Colonic mucosa (tissue), 4 donors: ENCODE results near the gene MAJIN. TPM values are rescaled to one million over a fixed set of nuclear protein-coding genes. Genes with fewer than 3 reads are reported as not detected.

ENCODE experiments used
- DNase-seq: peaks from one replicate; pipeline ENCODE4 v3.0.0-alpha.2; 2020
- H3K27ac ChIP-seq: fragments of 200-600 bp; one replicate; pipeline ENCODE4 v1.8.0; 2021
- H3K27me3 ChIP-seq: fragments of 200-600 bp; one replicate; pipeline ENCODE4 v1.8.0; 2021
- H3K36me3 ChIP-seq: fragments of 200-600 bp; one replicate; pipeline ENCODE4 v1.8.0; 2021
- H3K4me1 ChIP-seq: fragments of 200-600 bp; one replicate; pipeline ENCODE4 v1.8.0; 2021; ENCODE audit warnings: mild to moderate bottlenecking
- H3K4me3 ChIP-seq: fragments of 200-600 bp; one replicate; pipeline ENCODE4 v1.8.0; 2021
- H3K9ac ChIP-seq, 2 donors: one replicate each; pipeline ENCODE4 v1.7.0; 2013; ENCODE audit warnings: control low read depth in 2 of 2, low read depth in 2 of 2, low read length in 2 of 2
- H3K9me3 ChIP-seq: fragments of 200-600 bp; one replicate; pipeline ENCODE4 v1.8.0; 2021
- intact Hi-C: fragments of 100-400 bp; cut with DNase I; formaldehyde crosslinking; loops from one replicate; pipeline ENCODE4 v1.14.1; 2022
- microRNA-seq: library from miRNA; unstranded; fragments of <30 nt; microRNA quantifications from one replicate; pipeline ENCODE4, GENCODE V29; 2019
- total RNA-seq, 2 donors: library from RNA; stranded (reverse); fragmentation: NEBNext Ultra II Directional in 1 of 2; extraction: Animal tissue kit (Norgen Biotek cat#: 25700) in 1 of 2; gene quantifications; one replicate each; pipeline ENCODE4 v1.2.1, GENCODE V29; 2021
- TF ChIP-seq, protein P1 (sequence below): fragments of 200-600 bp; IDR thresholded peaks from one replicate; pipeline ENCODE4 v1.8.0; 2022; ENCODE audit warnings: antibody characterized with exemption, mild to moderate bottlenecking
- donor health status: healthy.
- donor health status: DM: no; HTN: no; CAD: no.
- donor health status: DM: no; HTN: no; CAD: no.

MAJIN gene
- total RNA-seq, 2 donors from 2014 or later = not detected

DNA sequence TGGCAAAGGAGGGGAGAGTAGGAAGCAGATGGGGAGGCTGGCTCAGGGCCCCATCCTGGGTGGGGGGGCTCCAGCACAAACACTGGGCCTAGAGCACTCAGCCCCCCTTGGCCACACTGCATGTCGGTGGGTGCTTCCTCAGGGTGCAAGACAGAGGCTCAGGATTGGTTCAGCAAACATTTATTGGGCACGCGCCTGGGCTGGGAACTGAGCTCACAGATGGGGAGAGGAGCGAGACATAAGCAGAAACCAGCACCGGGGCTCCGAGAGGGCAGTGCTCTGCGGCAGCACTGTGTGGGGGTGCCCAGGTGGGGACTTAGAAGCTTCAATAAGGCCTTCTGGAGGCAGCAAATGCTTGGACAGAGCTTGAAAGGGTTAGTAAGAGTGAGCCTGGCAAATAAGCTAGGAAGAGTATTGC is 81.4 kb downstream of the MAJIN start:
- peak overlapping the region; percentile 68 for H3K4me3 ChIP-seq
- no peaks in the 10 kb centered on the region for H3K27me3 ChIP-seq
- TF ChIP-seq, protein P1, sequence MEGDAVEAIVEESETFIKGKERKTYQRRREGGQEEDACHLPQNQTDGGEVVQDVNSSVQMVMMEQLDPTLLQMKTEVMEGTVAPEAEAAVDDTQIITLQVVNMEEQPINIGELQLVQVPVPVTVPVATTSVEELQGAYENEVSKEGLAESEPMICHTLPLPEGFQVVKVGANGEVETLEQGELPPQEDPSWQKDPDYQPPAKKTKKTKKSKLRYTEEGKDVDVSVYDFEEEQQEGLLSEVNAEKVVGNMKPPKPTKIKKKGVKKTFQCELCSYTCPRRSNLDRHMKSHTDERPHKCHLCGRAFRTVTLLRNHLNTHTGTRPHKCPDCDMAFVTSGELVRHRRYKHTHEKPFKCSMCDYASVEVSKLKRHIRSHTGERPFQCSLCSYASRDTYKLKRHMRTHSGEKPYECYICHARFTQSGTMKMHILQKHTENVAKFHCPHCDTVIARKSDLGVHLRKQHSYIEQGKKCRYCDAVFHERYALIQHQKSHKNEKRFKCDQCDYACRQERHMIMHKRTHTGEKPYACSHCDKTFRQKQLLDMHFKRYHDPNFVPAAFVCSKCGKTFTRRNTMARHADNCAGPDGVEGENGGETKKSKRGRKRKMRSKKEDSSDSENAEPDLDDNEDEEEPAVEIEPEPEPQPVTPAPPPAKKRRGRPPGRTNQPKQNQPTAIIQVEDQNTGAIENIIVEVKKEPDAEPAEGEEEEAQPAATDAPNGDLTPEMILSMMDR = no peak
- H3K36me3 ChIP-seq = no peaks in the 10 kb centered on the region
- intact Hi-C loops = loop anchor here (5.0 kb wide), 1 partner anchor 103 kb away; no protein-coding TSS in a partner anchor
- DNase-seq = peak; percentile 36
- H3K9ac ChIP-seq = peak overlapping the region; percentile 88 to 97
- H3K9me3 ChIP-seq = no peaks in the 10 kb centered on the region
- H3K4me1 ChIP-seq = no peaks in the 10 kb centered on the region
- H3K27ac ChIP-seq = peak overlapping the region; percentile 94

DNA sequence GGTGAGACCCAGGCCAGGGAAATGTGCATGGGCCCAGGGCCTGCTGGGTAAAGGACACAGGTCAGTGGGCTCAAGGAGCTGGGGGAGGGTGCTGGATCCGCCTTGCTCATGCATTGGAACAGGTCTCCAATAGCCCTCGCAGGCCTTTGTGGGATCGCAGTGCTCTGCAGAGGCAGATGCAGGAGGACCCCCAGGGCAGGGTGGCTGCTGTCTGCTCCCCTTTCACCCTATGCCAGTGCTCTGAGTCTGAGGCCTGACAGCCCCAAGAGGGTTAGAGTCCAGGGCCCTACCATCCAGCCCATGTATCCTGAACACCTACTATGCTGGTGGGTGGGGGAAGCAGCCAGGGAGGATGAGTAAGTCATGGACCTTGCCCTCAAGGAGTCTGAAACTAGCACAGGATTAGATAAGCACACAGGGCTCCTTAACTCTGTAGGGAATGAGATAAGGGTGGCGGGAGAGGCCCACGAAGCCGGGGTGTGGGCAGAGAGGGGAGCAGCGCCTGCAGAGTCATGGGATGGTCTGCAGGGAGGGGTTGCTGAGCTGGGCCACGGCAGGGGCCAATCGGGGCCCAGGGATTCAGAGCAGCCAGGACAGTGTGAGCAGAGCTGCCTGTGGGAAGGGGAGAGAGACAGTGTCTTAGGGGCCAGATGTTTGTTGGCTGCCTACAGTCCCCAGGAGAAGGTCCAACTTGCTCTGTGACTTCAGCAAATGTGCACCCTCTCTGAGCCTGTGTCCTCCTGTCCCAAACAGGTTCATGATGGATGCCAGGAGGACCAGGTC is 83.0 kb downstream of the MAJIN start:
- Histone ChIP-seq H3K9ac (peak overlapping the region in 1 of 2 donors; percentile 87), H3K4me1 (no peaks in the 10 kb centered on the region), H3K27me3 (no peaks in the 10 kb centered on the region), H3K36me3 (no peaks in the 10 kb centered on the region), H3K4me3 (no peak overlapping the region), H3K9me3 (no peaks in the 10 kb centered on the region), H3K27ac (peak overlapping the region; percentile 94)
- DNase-seq = peak; percentile 89
- TF ChIP-seq, protein P1 = no peak
- intact Hi-C loops = no loop called here

DNA sequence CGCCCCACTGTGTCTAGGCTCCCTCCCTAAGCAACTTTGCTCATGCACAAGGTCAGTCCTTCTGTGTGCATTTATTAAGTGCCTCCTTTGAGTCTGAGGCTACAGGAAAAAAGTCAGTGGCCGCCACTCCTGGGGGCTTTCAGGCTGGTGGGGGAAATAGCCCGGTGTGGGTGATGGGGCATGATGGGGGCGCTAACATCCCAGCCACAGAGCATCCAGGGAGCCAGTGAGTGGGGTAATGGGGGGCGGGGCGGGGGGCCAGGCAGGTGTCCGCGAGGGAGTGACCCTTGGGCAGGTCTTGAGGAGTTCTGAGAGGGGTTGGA is 83.5 kb downstream of the MAJIN start:
- peak overlapping the region; percentile 94 for H3K27ac ChIP-seq
- intact Hi-C loops = no loop called here
- H3K4me1 ChIP-seq = no peaks in the 10 kb centered on the region
- DNase-seq = no peak
- no peak overlapping the region for H3K4me3 ChIP-seq
- no peaks in the 10 kb centered on the region for H3K36me3 ChIP-seq
- H3K9ac ChIP-seq = peak overlapping the region in 1 of 2 donors; percentile 87
- TF ChIP-seq, protein P1 = no peak
- H3K27me3 ChIP-seq = no peaks in the 10 kb centered on the region
- no peaks in the 10 kb centered on the region for H3K9me3 ChIP-seq

Small RNAs within 50 kb of the gene (microRNA-seq; reads per million reads assigned to microRNA genes)
- gene MIR6749 (not detected), gene MIR6750 (not detected), gene MIR6879 (not detected)

Other genes with a start within 250 kb of the MAJIN start
- gene NRXN2, start 248.9 kb downstream of the MAJIN start, total RNA-seq = 1 to 10 TPM; 2.2 to 5.4 TPM
- 1 to 10 TPM; 2.8 to 3.5 TPM for gene RASGRP2, start 228.0 kb downstream of the MAJIN start, total RNA-seq
- 1 to 10 TPM; 1.6 to 2.7 TPM for gene PYGM, start 212.1 kb downstream of the MAJIN start, total RNA-seq
- gene SF1, start 193.6 kb downstream of the MAJIN start, total RNA-seq = 100 to 1,000 TPM; 164 to 220 TPM
- 10 to 100 TPM in 1 of 2 donors, 1 to 10 TPM in 1; 9.2 to 13.3 TPM for gene MAP4K2, start 168.9 kb downstream of the MAJIN start, total RNA-seq
- gene MEN1, start 161.6 kb downstream of the MAJIN start, total RNA-seq = 10 to 100 TPM; 21.1 to 45.5 TPM
- gene CDC42BPG, start 127.5 kb downstream of the MAJIN start, total RNA-seq = 10 to 100 TPM; 29.3 to 41.6 TPM
- 10 to 100 TPM; 66.5 to 72.3 TPM for gene EHD1, start 93.5 kb downstream of the MAJIN start, total RNA-seq
- gene ATG2A, start 54.9 kb downstream of the MAJIN start, total RNA-seq = 10 to 100 TPM; 30.6 to 32.8 TPM
- gene PPP2R5B, start 47.4 kb downstream of the MAJIN start, total RNA-seq = 10 to 100 TPM; 18.6 to 36.1 TPM
- not detected for gene GPHA2, start 36.2 kb downstream of the MAJIN start, total RNA-seq
- gene BATF2, start 24.9 kb upstream of the MAJIN start, total RNA-seq = 10 to 100 TPM; 14.1 to 20.7 TPM
- gene ARL2, start 42.1 kb upstream of the MAJIN start, total RNA-seq = 100 to 1,000 TPM in 1 of 2 donors, 10 to 100 TPM in 1; 81.9 to 102 TPM
- gene SNX15, start 55.3 kb upstream of the MAJIN start, total RNA-seq = 10 to 100 TPM; 37.7 to 53.8 TPM
- gene SAC3D1, start 69.1 kb upstream of the MAJIN start, total RNA-seq = 10 to 100 TPM; 12.9 to 26.7 TPM
- 10 to 100 TPM; 10.5 to 30.8 TPM for gene NAALADL1, start 86.4 kb upstream of the MAJIN start, total RNA-seq
- 10 to 100 TPM in 1 of 2 donors, 1 to 10 TPM in 1; 9.7 to 51.7 TPM for gene CDCA5, start 111.9 kb upstream of the MAJIN start, total RNA-seq
- 10 to 100 TPM; 43.2 to 54.3 TPM for gene ZFPL1, start 112.1 kb upstream of the MAJIN start, total RNA-seq
- gene VPS51, start 124.1 kb upstream of the MAJIN start, total RNA-seq = 100 to 1,000 TPM; 147 to 159 TPM
- 10 to 100 TPM; 26.6 to 40.0 TPM for gene TM7SF2, start 139.8 kb upstream of the MAJIN start, total RNA-seq
- gene ZNHIT2, start 145.6 kb upstream of the MAJIN start, total RNA-seq = 10 to 100 TPM in 1 of 2 donors, 1 to 10 TPM in 1; 8.1 to 17.3 TPM
- 100 to 1,000 TPM; 752 to 950 TPM for gene FAU, start 150.0 kb upstream of the MAJIN start, total RNA-seq
- gene MRPL49, start 150.2 kb upstream of the MAJIN start, total RNA-seq = 10 to 100 TPM; 60.7 to 72.3 TPM
- gene SYVN1, start 162.4 kb upstream of the MAJIN start, total RNA-seq = 10 to 100 TPM; 64.3 to 66.0 TPM
- gene SPDYC, start 198.1 kb upstream of the MAJIN start, total RNA-seq = not detected
- 100 to 1,000 TPM; 325 to 416 TPM for gene CAPN1, start 209.8 kb upstream of the MAJIN start, total RNA-seq